Glutamatergic neuron (in vitro differentiated cells): ENCODE results near the gene NR3C2. TPM values are rescaled to one million over a fixed set of nuclear protein-coding genes. Genes with fewer than 3 reads are reported as not detected.

Experiments
- DNase-seq: peaks from one replicate; pipeline ENCODE4 v3.0.0; 2022
- H3K27ac Mint-ChIP-seq: one replicate; pipeline ENCODE4 v1.8.0; 2020; ENCODE audit warnings: mild to moderate bottlenecking, mixed read lengths, inconsistent platforms; ENCODE audit not compliant: unreplicated experiment
- H3K27me3 Mint-ChIP-seq: one replicate; pipeline ENCODE4 v1.8.0; 2020; ENCODE audit warnings: mild to moderate bottlenecking, moderate library complexity, mixed read lengths, inconsistent platforms; ENCODE audit not compliant: unreplicated experiment
- H3K36me3 Mint-ChIP-seq: one replicate; pipeline ENCODE4 v1.8.0; 2020; ENCODE audit warnings: mild to moderate bottlenecking, mixed read lengths, inconsistent platforms; ENCODE audit not compliant: unreplicated experiment
- H3K4me1 Mint-ChIP-seq: one replicate; pipeline ENCODE4 v1.8.0; 2020; ENCODE audit warnings: mild to moderate bottlenecking, low read depth, mixed read lengths, inconsistent platforms; ENCODE audit not compliant: unreplicated experiment
- H3K4me3 Mint-ChIP-seq: one replicate; pipeline ENCODE4 v1.8.0; 2020; ENCODE audit warnings: mild to moderate bottlenecking, mixed read lengths, inconsistent platforms; ENCODE audit not compliant: unreplicated experiment
- H3K9me3 Mint-ChIP-seq: one replicate; pipeline ENCODE4 v1.8.0; 2020; ENCODE audit warnings: mild to moderate bottlenecking, moderate library complexity, mixed read lengths, inconsistent platforms; ENCODE audit not compliant: unreplicated experiment
- CTCF ChIP-seq: fragments of 200-600 bp; sonication (generic); IDR thresholded peaks from one replicate; pipeline ENCODE4 v1.5.0; 2021; ENCODE audit not compliant: partially characterized antibody, unreplicated experiment
- total RNA-seq: library from RNA; stranded (reverse); fragmentation: NEBNext Ultra II Directional; extraction: Animal tissue kit (Norgen Biotek cat#: 25700); gene quantifications from one replicate; pipeline ENCODE4 v1.2.1, GENCODE V29; 2021; ENCODE audit not compliant: unreplicated experiment

NR3C2 gene
- total RNA-seq, 1 donor from 2014 or later: 0.29 TPM

- Mint-ChIP-seq H3K27me3 (peaks cover 2% of the 10 kb centered on the region), H3K27ac (no peak overlapping the region), H3K4me1 (no peaks in the 10 kb centered on the region), H3K4me3 (no peak overlapping the region), H3K9me3 (peaks cover 5% of the 10 kb centered on the region), H3K36me3 (no peaks in the 10 kb centered on the region)
- TF ChIP-seq CTCF: no peak
- DNase-seq: no peak
Observed at GRCh38 chr4:148300877-148301276, 141.3 kb downstream of the NR3C2 start.

- H3K9me3 Mint-ChIP-seq: peaks cover 5% of the 10 kb centered on the region
- no peaks in the 10 kb centered on the region for H3K36me3 Mint-ChIP-seq
- H3K27ac Mint-ChIP-seq: no peak overlapping the region
- H3K27me3 Mint-ChIP-seq: peaks cover 2% of the 10 kb centered on the region
- TF ChIP-seq CTCF: no peak
- H3K4me3 Mint-ChIP-seq: no peak overlapping the region
- DNase-seq: no peak
- H3K4me1 Mint-ChIP-seq: no peaks in the 10 kb centered on the region
Observed at GRCh38 chr4:148299337-148299736, 142.9 kb downstream of the NR3C2 start.

- Mint-ChIP-seq H3K4me3 (no peak overlapping the region), H3K27ac (no peak overlapping the region), H3K9me3 (peaks cover 5% of the 10 kb centered on the region), H3K4me1 (no peaks in the 10 kb centered on the region), H3K27me3 (peaks cover 2% of the 10 kb centered on the region), H3K36me3 (no peaks in the 10 kb centered on the region)
- DNase-seq: no peak
- TF ChIP-seq CTCF: no peak
Observed at GRCh38 chr4:148296498-148296897, 145.7 kb downstream of the NR3C2 start.

- no peak overlapping the region for H3K27ac Mint-ChIP-seq
- peaks cover 5% of the 10 kb centered on the region for H3K9me3 Mint-ChIP-seq
- TF ChIP-seq CTCF: no peak
- no peaks in the 10 kb centered on the region for H3K4me1 Mint-ChIP-seq
- H3K27me3 Mint-ChIP-seq: peaks cover 2% of the 10 kb centered on the region
- no peak overlapping the region for H3K4me3 Mint-ChIP-seq
- H3K36me3 Mint-ChIP-seq: no peaks in the 10 kb centered on the region
- no peak for DNase-seq
Observed at GRCh38 chr4:148295642-148296041, 146.6 kb downstream of the NR3C2 start.

DNA sequence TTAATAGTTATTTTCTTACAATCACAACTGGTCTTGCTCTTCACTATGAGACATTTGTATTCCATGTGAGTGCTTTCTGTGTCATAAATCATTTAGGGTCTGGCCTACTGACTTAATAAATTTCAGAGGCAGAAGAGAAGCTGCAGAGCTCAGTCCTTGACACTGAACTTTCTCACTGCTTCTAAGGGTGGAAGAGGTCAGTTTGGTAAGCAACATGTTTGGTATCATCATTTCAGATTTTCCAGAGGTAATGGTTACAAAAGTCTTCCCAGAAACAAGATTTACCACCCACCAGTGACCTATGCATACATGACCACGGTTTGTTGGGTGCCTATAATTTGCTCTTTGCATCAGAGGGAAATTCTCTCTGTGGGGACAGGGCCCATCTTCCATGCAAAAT, 148.6 kb downstream of the NR3C2 start:
- Mint-ChIP-seq H3K27me3 (no peaks in the 10 kb centered on the region), H3K4me1 (no peaks in the 10 kb centered on the region), H3K36me3 (no peaks in the 10 kb centered on the region), H3K4me3 (no peak overlapping the region), H3K9me3 (peaks cover 2% of the 10 kb centered on the region), H3K27ac (no peak overlapping the region)
- no peak for DNase-seq
- no peak for TF ChIP-seq CTCF
